ENCODE data around the gene RAPSN.

Gene RAPSN

GRCh38 chr11:47448566-47449427 is at the start of gene RAPSN:
RAPSN (minus strand) TSS chr11:47449136; CDS start chr11:47448964, 172 bp downstream.
- no peaks in the 10 kb centered on the region for H3K4me1 ChIP-seq (ENCODE audit: control insufficient read depth in 2 of 2, insufficient read depth in 2 of 2, low read length in 2 of 2)
- no peak within 1 kb of the TSS for H3K4me3 ChIP-seq (ENCODE audit: low read length in 2 of 2)
- H3K9ac ChIP-seq (ENCODE audit: low read depth in 1 of 2, low read length in 2 of 2) = no peak within 1 kb of the TSS
- H3K9me3 ChIP-seq (ENCODE audit: control insufficient read depth in 2 of 2, low read length in 2 of 2) = no peaks in the 10 kb centered on the region
- H3K27ac ChIP-seq (ENCODE audit: low read depth in 2 of 2, low read length in 2 of 2) = no peak within 1 kb of the TSS
- no peaks in the 10 kb centered on the region for H3K36me3 ChIP-seq (ENCODE audit: control insufficient read depth in 2 of 2, insufficient read depth in 2 of 2, low read length in 2 of 2)
- no peaks in the 10 kb centered on the region for H3K27me3 ChIP-seq (ENCODE audit: control insufficient read depth in 2 of 2, insufficient read depth in 2 of 2, low read length in 2 of 2)

GRCh38 chr11:47498149-47498548 is 49.2 kb upstream of the RAPSN start:
- Histone ChIP-seq H3K36me3 (ENCODE audit: control insufficient read depth in 2 of 2, insufficient read depth in 2 of 2, low read length in 2 of 2) (peaks cover 2 to 4% of the 10 kb centered on the region in 2 donors), H3K27ac (ENCODE audit: low read depth in 2 of 2, low read length in 2 of 2) (no peak overlapping the region), H3K4me3 (ENCODE audit: low read length in 2 of 2) (no peak overlapping the region), H3K27me3 (ENCODE audit: control insufficient read depth in 2 of 2, insufficient read depth in 2 of 2, low read length in 2 of 2) (no peaks in the 10 kb centered on the region), H3K9ac (ENCODE audit: low read depth in 1 of 2, low read length in 2 of 2) (no peak overlapping the region), H3K9me3 (ENCODE audit: control insufficient read depth in 2 of 2, low read length in 2 of 2) (no peaks in the 10 kb centered on the region), H3K4me1 (ENCODE audit: control insufficient read depth in 2 of 2, insufficient read depth in 2 of 2, low read length in 2 of 2) (peaks cover 0 to 2% of the 10 kb centered on the region in 2 donors)

GRCh38 chr11:47496808-47497207 is 47.9 kb upstream of the RAPSN start:
- H3K9me3 ChIP-seq (ENCODE audit: control insufficient read depth in 2 of 2, low read length in 2 of 2) = no peaks in the 10 kb centered on the region
- H3K27ac ChIP-seq (ENCODE audit: low read depth in 2 of 2, low read length in 2 of 2) = no peak overlapping the region
- H3K36me3 ChIP-seq (ENCODE audit: control insufficient read depth in 2 of 2, insufficient read depth in 2 of 2, low read length in 2 of 2) = peaks cover 2 to 4% of the 10 kb centered on the region in 2 donors
- H3K9ac ChIP-seq (ENCODE audit: low read depth in 1 of 2, low read length in 2 of 2) = no peak overlapping the region
- no peak overlapping the region for H3K4me3 ChIP-seq (ENCODE audit: low read length in 2 of 2)
- H3K4me1 ChIP-seq (ENCODE audit: control insufficient read depth in 2 of 2, insufficient read depth in 2 of 2, low read length in 2 of 2) = peaks cover 0 to 2% of the 10 kb centered on the region in 2 donors
- H3K27me3 ChIP-seq (ENCODE audit: control insufficient read depth in 2 of 2, insufficient read depth in 2 of 2, low read length in 2 of 2) = no peaks in the 10 kb centered on the region

GRCh38 chr11:47495856-47496217 is 46.9 kb upstream of the RAPSN start:
- Histone ChIP-seq H3K4me3 (ENCODE audit: low read length in 2 of 2) (no peak overlapping the region), H3K9me3 (ENCODE audit: control insufficient read depth in 2 of 2, low read length in 2 of 2) (no peaks in the 10 kb centered on the region), H3K27me3 (ENCODE audit: control insufficient read depth in 2 of 2, insufficient read depth in 2 of 2, low read length in 2 of 2) (no peaks in the 10 kb centered on the region), H3K4me1 (ENCODE audit: control insufficient read depth in 2 of 2, insufficient read depth in 2 of 2, low read length in 2 of 2) (peaks cover 0 to 2% of the 10 kb centered on the region in 2 donors), H3K27ac (ENCODE audit: low read depth in 2 of 2, low read length in 2 of 2) (no peak overlapping the region), H3K36me3 (ENCODE audit: control insufficient read depth in 2 of 2, insufficient read depth in 2 of 2, low read length in 2 of 2) (peaks cover 2 to 4% of the 10 kb centered on the region in 2 donors), H3K9ac (ENCODE audit: low read depth in 1 of 2, low read length in 2 of 2) (no peak overlapping the region)

- H3K4me1 ChIP-seq (ENCODE audit: control insufficient read depth in 2 of 2, insufficient read depth in 2 of 2, low read length in 2 of 2) = peaks cover 0 to 2% of the 10 kb centered on the region in 2 donors
- no peaks in the 10 kb centered on the region for H3K9me3 ChIP-seq (ENCODE audit: control insufficient read depth in 2 of 2, low read length in 2 of 2)
- H3K9ac ChIP-seq (ENCODE audit: low read depth in 1 of 2, low read length in 2 of 2) = no peak overlapping the region
- no peak overlapping the region for H3K27ac ChIP-seq (ENCODE audit: low read depth in 2 of 2, low read length in 2 of 2)
- no peaks in the 10 kb centered on the region for H3K27me3 ChIP-seq (ENCODE audit: control insufficient read depth in 2 of 2, insufficient read depth in 2 of 2, low read length in 2 of 2)
- peaks cover 2 to 4% of the 10 kb centered on the region in 2 donors for H3K36me3 ChIP-seq (ENCODE audit: control insufficient read depth in 2 of 2, insufficient read depth in 2 of 2, low read length in 2 of 2)
- no peak overlapping the region for H3K4me3 ChIP-seq (ENCODE audit: low read length in 2 of 2)
These were observed 46.3 kb upstream of the RAPSN start for GRCh38 chr11:47495011-47495855.

- Histone ChIP-seq H3K4me1 (ENCODE audit: control insufficient read depth in 2 of 2, insufficient read depth in 2 of 2, low read length in 2 of 2) (peaks cover 4 to 8% of the 10 kb centered on the region in 2 donors), H3K27ac (ENCODE audit: low read depth in 2 of 2, low read length in 2 of 2) (no peak overlapping the region), H3K9ac (ENCODE audit: low read depth in 1 of 2, low read length in 2 of 2) (no peak overlapping the region), H3K27me3 (ENCODE audit: control insufficient read depth in 2 of 2, insufficient read depth in 2 of 2, low read length in 2 of 2) (no peaks in the 10 kb centered on the region), H3K36me3 (ENCODE audit: control insufficient read depth in 2 of 2, insufficient read depth in 2 of 2, low read length in 2 of 2) (peaks cover 22 to 25% of the 10 kb centered on the region in 2 donors), H3K4me3 (ENCODE audit: low read length in 2 of 2) (no peak overlapping the region), H3K9me3 (ENCODE audit: control insufficient read depth in 2 of 2, low read length in 2 of 2) (no peaks in the 10 kb centered on the region)
These were observed 40.4 kb upstream of the RAPSN start for GRCh38 chr11:47489395-47489755.

GRCh38 chr11:47488674-47489394 is 39.9 kb upstream of the RAPSN start:
- no peaks in the 10 kb centered on the region for H3K27me3 ChIP-seq (ENCODE audit: control insufficient read depth in 2 of 2, insufficient read depth in 2 of 2, low read length in 2 of 2)
- H3K9ac ChIP-seq (ENCODE audit: low read depth in 1 of 2, low read length in 2 of 2) = no peak overlapping the region
- peaks cover 26 to 30% of the 10 kb centered on the region in 2 donors for H3K36me3 ChIP-seq (ENCODE audit: control insufficient read depth in 2 of 2, insufficient read depth in 2 of 2, low read length in 2 of 2)
- no peak overlapping the region for H3K27ac ChIP-seq (ENCODE audit: low read depth in 2 of 2, low read length in 2 of 2)
- H3K4me1 ChIP-seq (ENCODE audit: control insufficient read depth in 2 of 2, insufficient read depth in 2 of 2, low read length in 2 of 2) = peaks cover 4 to 8% of the 10 kb centered on the region in 2 donors
- H3K9me3 ChIP-seq (ENCODE audit: control insufficient read depth in 2 of 2, low read length in 2 of 2) = no peaks in the 10 kb centered on the region
- H3K4me3 ChIP-seq (ENCODE audit: low read length in 2 of 2) = no peak overlapping the region

GRCh38 chr11:47488111-47488510 is 39.2 kb upstream of the RAPSN start:
- Histone ChIP-seq H3K4me1 (ENCODE audit: control insufficient read depth in 2 of 2, insufficient read depth in 2 of 2, low read length in 2 of 2) (peaks cover 4 to 8% of the 10 kb centered on the region in 2 donors), H3K4me3 (ENCODE audit: low read length in 2 of 2) (no peak overlapping the region), H3K9me3 (ENCODE audit: control insufficient read depth in 2 of 2, low read length in 2 of 2) (no peaks in the 10 kb centered on the region), H3K36me3 (ENCODE audit: control insufficient read depth in 2 of 2, insufficient read depth in 2 of 2, low read length in 2 of 2) (peaks cover 33 to 37% of the 10 kb centered on the region in 2 donors), H3K9ac (ENCODE audit: low read depth in 1 of 2, low read length in 2 of 2) (no peak overlapping the region), H3K27me3 (ENCODE audit: control insufficient read depth in 2 of 2, insufficient read depth in 2 of 2, low read length in 2 of 2) (no peaks in the 10 kb centered on the region), H3K27ac (ENCODE audit: low read depth in 2 of 2, low read length in 2 of 2) (no peak overlapping the region)

GRCh38 chr11:47487421-47487820 is 38.5 kb upstream of the RAPSN start:
- Histone ChIP-seq H3K4me1 (ENCODE audit: control insufficient read depth in 2 of 2, insufficient read depth in 2 of 2, low read length in 2 of 2) (peaks cover 4 to 8% of the 10 kb centered on the region in 2 donors), H3K36me3 (ENCODE audit: control insufficient read depth in 2 of 2, insufficient read depth in 2 of 2, low read length in 2 of 2) (peaks cover 39 to 43% of the 10 kb centered on the region in 2 donors), H3K9me3 (ENCODE audit: control insufficient read depth in 2 of 2, low read length in 2 of 2) (no peaks in the 10 kb centered on the region), H3K27me3 (ENCODE audit: control insufficient read depth in 2 of 2, insufficient read depth in 2 of 2, low read length in 2 of 2) (no peaks in the 10 kb centered on the region), H3K4me3 (ENCODE audit: low read length in 2 of 2) (no peak overlapping the region), H3K9ac (ENCODE audit: low read depth in 1 of 2, low read length in 2 of 2) (no peak overlapping the region), H3K27ac (ENCODE audit: low read depth in 2 of 2, low read length in 2 of 2) (no peak overlapping the region)

Data from mucosa of rectum (tissue), 2 donors.